Stimulated activated CD4-positive, alpha-beta T cell treated with anti-CD3 and anti-CD28 coated beads, TNF-alpha, amount 100 ng/mL, for 4 hours (primary cell): Measurements from ENCODE around the gene DDX5.
A peak's percentile ranks its signal among the peaks of the same experiment; 100 is the strongest.

Experiments
- DNase-seq, 3 experiments: peaks; one replicate each; pipeline ENCODE4 v3.0.0-alpha.2; 2020; ENCODE audit warnings: low read depth in 3 of 3

Gene DDX5

DNA sequence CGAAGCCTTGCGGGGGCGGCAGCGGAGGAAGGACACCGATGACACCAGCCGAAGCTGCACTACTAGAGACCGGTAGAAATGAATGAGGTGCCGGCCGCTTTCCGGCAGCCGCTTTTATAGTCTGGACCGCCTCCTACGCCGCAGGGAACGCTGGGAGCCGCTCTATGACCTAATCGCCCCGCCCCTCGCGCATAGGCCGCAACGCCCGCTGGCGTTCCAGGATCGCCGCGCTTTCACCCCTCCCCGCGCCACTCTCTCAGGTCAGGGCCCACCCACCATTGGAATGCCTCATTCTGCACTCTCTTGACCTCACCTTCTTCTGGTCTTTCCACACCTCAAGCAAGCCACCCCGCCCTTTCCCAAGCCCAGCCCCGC is at the start of gene DDX5:
Gene DDX5, minus strand, starts transcription at position 89 of the 375 bp plus-strand sequence. CDS start 170 bp downstream, outside the sequence.
- peak; percentile 94 to 97 (median 96) for DNase-seq

GRCh38 chr17:64555281-64555680 is 49.2 kb upstream of the DDX5 start:
- DNase-seq = no peak

DNA sequence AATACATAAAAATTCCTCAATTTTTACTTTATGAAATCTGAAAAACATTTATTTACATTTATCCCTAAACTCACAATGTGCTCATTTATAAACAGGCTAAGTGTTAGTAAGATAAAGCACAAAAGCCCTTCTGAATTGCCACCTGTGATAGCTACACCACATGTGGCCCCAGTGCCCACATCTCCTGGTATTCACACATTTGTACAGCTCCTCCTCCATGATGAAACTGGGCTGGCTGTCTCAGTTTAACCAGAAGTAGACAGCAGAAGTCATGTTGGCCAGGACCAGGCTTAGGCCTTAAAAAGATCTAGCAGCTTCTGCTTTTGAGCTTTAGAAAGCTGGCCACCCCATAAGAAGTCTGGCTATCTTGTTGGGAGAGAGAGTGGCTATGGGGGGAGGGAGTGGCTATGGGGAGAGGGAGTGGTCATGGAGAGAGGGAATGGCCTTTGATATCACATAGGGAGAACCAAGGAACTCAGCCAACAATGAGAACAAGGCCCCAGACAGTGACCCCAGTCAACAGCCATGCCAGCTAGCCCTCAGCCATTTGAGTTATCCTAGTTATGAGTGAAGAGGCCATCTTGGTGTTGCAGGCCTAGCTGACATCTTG is 48.0 kb upstream of the DDX5 start:
- no peak for DNase-seq

- no peak for DNase-seq
Measured at GRCh38 chr17:64551461-64551860, 45.4 kb upstream of the DDX5 start.

GRCh38 chr17:64547319-64547718 is 41.2 kb upstream of the DDX5 start:
- DNase-seq = no peak

- no peak for DNase-seq
Measured at GRCh38 chr17:64546716-64547115, 40.6 kb upstream of the DDX5 start.

- no peak for DNase-seq
Measured at GRCh38 chr17:64544742-64545141, 38.7 kb upstream of the DDX5 start.

GRCh38 chr17:64540118-64540776 is 34.2 kb upstream of the DDX5 start:
- no peak for DNase-seq

DNA sequence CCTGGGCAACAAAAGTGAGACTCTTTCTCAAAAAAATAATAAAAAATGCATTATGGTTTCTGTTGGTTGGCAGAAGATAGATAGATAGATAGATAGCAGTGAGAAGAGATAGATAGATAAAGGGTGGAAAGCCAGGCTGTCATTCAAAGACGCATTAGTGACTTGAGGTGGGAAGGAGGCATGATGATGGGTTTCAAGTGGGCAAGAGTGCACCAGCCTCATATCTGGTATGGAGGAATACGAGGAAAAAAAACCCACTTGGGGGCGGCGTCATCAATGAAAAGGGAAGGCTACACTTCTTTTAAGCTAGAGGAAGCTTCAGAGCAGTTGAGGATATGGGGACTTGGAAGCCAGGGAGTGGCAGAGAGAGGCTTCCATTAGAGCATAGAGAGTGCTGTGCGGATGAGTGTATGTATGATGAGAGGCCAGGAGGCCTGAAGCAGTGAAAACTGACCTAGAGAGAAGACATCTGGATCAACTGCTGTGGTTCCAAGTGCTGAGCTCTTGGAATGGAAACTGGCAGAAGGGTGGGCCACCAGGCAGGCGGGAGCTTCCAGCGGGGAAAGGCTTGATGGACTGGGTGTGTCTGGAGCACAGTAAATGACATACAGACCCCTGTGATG is 32.5 kb upstream of the DDX5 start:
- no peak for DNase-seq

- no peak for DNase-seq
Measured at GRCh38 chr17:64537488-64537887, 31.4 kb upstream of the DDX5 start.

GRCh38 chr17:64536913-64537312 is 30.8 kb upstream of the DDX5 start:
- no peak for DNase-seq

GRCh38 chr17:64535357-64535756 is 29.3 kb upstream of the DDX5 start:
- DNase-seq = no peak

- no peak for DNase-seq
Measured at GRCh38 chr17:64534187-64534586, 28.1 kb upstream of the DDX5 start.

GRCh38 chr17:64533784-64534183 is 27.7 kb upstream of the DDX5 start:
- no peak for DNase-seq

DNA sequence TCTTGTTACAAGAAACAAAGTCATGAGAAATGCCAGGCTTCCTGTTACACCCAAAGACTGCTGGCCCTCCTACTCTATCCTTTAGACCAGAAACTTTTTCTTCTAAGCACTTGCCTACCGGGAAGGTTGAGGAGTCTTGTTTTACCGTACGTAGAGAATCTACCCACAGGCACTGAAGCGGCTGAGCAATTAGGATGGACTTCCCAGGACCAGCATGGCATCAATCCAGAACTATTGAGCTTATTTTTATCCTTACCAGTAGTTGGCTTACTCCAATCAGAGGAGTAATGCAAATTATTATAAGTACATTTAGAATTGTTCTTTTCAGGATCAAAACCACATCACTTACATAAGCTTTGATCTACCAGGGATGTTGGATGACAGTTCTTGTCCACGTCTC is 26.3 kb upstream of the DDX5 start:
- DNase-seq = no peak

DNA sequence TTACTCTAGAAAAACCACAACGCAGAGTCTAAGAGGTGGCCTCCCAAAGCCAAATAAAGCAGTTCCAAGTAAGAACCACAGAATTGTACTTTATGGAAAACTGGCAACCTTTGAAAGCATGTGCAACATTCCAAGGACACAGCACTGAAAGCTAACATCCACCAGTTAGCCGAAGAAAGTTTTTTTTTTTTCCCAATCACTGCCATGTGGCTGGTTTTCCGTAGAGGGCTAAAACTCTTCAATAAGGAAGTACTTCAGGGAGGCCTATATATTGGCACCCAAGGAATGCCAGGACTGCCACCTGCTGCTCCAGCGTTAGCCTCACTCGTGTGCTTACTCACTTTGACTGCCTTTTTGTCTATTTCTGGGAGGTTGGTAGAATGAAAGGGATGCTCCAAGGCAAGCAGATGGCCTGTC is 25.9 kb upstream of the DDX5 start:
- no peak for DNase-seq

- DNase-seq = no peak
Measured at GRCh38 chr17:64529221-64529620, 23.1 kb upstream of the DDX5 start.

- no peak for DNase-seq
Measured at GRCh38 chr17:64527914-64528313, 21.8 kb upstream of the DDX5 start.

GRCh38 chr17:64520359-64520758 is 14.3 kb upstream of the DDX5 start:
- DNase-seq = no peak

- DNase-seq = no peak
Measured at GRCh38 chr17:64519601-64520000, 13.5 kb upstream of the DDX5 start.

- DNase-seq = no peak
Measured at GRCh38 chr17:64515829-64516228, 9.7 kb upstream of the DDX5 start.

GRCh38 chr17:64515419-64515818 is 9.3 kb upstream of the DDX5 start:
- DNase-seq = no peak

GRCh38 chr17:64509179-64509578 is 3.1 kb upstream of the DDX5 start:
- no peak for DNase-seq
